ENCODE measurements around the gene TMC4.
A peak's percentile ranks its signal among the peaks of the same experiment; 100 is the strongest.
"Not testable (repeated sequence)": the region's sequence is repeated elsewhere in the genome, so short reads cannot be mapped to it uniquely, and the experiment has no call there.

TMC4 gene

DNA sequence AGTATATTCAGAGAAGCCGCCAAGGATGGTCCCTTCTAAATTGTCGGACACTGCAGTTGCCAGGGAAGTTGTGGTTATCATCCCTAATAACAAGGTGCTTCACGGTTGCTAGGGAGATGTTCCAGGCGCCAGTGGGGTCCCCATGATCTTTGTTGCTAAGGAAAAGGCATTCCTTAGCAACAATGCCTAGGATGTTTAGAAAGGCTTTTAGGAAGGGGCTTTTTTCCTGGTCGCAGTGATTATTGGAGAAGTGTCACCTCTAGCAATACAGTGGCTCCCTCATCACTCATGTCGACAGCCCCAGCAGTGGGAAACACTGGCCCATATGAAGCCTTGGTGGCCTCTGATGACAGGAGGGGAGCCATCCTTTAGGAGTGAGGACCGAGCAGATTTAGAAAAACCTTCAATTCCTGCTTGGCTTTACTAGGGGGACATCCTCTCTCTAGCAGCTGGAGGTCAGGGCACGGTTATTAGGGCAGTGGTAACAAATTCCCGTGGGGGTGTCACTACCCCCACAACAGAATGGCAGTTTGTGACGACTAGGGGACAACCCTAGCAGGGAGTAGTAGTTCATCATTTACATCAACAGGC is 6.4 kb upstream of the TMC4 start:
- DNase-seq (ENCODE audit: low spot score): no peak

DNA sequence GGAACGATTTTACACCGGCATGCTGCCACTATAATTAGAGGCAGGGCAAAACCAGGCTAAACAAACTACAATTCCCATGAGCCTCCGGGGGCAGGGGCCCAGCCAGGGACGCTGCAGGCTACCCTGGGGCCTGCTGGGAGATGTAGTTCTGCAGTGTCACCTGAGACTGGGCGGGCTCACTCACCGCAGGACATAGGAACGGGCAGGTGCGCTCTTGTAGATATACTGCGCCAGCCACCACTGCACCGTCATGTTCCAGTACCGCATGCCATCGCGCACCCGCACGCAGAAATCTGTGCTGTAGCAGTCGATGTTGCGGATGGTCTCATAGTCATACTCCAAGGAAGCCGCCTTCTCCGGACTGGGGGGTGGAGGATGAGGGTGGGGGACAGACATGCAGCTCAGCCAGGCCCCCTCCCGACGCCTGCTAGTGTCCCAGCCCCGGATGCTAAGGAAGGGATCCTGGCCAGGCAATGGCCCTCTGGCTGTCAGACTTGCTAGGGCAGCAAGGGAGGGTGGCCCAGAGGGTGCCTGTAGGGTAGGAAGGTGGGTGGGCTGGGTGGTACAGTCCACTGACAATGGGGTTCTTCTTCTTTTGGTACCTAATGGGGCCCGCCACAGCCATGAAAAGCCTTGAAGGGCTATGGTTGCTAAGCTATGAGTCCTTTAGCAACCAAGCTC is 5.8 kb upstream of the TMC4 start:
- no peak for DNase-seq (ENCODE audit: low spot score)

DNA sequence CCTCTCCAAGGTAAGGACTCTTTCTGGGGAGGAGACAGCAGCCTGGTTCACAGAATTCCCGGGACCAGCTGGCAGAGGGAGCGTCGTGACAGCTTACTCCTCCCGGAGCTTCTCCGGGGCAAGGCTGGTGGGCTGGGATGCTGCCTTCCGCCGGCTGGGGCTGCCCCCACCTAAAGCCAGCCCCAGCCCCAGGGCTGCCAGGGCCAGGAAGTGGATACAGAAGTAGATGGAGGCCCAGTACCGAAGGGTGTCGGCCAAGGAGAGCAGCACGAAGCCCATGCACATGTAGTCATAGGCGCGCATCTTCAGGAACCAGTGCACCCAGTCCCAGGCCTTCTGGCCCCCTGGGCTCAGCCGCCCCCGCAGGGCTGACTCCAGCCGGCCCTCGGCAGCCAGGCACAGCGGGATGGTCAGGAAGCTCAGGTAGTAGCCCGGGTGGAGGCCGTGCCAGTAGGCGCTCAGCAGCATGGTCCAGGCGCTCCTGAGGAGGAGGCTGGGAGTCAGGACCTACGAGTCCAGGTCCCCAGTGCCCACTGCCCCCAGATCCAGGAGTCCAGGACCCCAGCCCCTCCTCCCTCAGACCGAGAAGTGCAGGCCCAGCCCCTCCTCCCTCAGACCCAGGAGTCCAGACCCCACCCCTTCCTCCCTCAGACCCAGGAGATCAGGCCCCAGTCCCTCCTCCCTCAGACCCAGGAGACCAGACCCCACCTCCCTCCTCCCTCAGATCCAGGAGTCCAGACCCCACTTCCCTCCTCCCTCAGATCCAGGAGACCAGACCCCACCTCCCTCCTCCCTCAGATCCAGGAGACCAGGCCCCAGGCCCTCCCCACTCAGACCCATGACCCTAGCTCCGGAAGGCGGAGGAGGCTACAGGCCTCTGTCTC is 1.2 kb upstream of the TMC4 start:
- DNase-seq (ENCODE audit: low spot score): no peak

DNA sequence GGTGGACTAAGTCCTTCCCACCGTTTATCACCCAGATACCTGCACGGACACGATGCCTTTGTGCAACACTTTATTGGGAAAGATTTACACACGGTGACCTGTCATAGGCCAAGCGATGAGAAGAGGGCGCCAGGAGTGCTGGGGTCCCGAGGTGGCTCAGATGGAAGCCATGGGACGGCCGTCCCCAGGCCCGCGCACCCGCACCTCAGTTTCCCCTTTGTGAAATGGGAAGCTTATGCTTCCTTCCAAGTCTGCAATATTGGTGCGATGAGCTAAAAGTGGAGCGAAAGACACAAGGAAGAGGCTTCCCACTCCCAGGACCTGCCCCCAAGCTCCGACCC is 369 bp upstream of the TMC4 start:
- no peak for DNase-seq (ENCODE audit: low spot score)

DNA sequence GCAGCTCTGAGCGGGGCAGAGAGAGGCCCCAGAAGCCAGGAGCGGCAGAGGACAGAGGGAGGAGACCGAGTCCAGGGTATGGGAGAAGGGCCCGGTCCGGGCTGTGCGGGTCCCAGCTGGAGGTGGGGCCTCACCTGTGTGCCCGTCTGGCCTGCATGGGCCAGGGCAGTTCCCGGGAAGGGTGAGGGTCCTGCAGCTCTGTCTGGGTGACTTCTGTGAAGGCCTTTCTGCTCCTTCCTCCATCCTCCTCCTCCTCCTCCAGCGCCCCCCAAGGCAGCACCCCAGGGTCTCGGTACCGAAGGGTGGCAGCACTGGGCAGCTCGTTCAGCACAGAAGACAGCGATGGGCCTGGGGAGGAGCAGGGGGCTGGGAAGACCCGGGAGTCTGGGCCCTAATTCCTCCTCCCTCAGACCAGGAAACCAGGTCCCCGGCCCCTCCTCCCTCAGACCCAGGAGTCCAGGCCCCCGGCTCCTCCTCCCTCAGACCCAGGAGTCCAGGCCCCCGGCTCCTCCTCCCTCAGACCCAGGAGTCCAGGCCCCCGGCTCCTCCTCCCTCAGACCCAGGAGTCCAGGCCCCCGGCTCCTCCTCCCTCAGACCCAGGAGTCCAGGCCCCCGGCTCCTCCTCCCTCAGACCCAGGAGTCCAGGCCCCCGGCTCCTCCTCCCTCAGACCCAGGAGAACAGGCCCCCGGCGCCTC is 1.1 kb downstream of the TMC4 start:
- not testable (repeated sequence) for DNase-seq (ENCODE audit: low spot score)

DNA sequence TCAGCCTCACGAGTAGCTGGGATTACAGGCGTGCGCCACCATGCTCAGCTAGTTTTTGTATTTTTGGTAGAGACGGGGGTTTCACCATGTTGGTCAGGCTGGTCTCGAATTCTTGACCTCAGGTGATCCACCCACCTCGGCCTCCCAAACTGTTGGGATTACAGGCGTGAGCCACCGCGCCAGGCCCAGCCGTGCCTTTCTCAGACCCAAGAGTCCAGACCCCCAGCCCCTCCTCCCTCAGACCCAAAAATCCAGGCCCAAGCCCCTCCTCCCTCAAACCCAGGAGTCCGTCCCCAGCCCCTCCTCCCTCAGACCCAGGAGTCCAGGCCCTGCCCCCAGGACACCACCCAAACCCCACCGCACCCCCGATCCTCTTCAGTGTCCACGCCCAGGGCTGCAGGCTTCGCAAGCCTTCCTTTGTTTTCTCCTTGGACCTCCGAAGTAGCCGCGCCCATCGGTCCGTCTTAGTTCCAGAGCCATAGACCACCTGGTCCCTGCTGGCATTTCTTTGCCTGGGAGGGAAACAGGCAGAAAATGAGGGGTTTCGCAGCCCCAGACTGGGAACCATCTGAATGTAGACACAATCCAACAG is 3.7 kb downstream of the TMC4 start:
- no peak for DNase-seq (ENCODE audit: low spot score)

DNA sequence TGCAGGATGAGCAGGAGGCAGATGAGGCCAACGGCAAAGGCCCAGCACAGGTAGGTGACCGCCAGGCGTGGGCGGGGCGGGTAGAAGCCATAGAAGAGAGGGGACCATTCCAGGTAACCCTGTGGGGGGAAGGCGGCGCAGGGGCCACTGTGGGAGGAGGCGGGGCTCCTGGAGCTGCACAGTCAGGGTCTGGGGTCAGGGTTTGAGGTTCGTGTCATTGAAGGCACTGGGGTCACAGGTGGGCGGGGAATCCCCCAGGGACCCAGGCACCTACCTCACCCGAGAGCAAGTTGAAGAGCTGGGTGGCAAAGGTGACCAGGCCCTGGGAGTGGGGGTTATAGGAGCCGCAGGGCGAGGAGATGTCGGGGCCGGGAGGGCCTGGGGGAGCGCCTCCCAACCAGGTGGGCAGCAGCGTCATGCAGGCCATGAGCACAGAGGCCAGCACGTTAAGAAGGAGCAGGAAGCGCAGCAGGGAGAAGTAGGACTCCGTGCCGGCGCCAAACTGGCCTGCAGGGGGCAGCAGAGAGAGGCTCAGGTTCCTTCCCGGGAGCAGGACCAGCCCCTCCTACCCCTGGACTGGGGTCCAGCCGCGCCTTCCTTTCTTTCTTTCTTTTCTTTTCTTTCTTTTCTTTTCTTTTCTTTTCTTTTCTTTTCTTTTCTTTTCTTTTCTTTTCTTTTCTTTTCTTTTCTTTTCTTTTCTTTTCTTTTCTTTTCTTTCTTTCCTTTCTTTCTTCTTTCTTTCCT is 4.6 kb downstream of the TMC4 start:
- DNase-seq (ENCODE audit: low spot score): peak; percentile 91

DNA sequence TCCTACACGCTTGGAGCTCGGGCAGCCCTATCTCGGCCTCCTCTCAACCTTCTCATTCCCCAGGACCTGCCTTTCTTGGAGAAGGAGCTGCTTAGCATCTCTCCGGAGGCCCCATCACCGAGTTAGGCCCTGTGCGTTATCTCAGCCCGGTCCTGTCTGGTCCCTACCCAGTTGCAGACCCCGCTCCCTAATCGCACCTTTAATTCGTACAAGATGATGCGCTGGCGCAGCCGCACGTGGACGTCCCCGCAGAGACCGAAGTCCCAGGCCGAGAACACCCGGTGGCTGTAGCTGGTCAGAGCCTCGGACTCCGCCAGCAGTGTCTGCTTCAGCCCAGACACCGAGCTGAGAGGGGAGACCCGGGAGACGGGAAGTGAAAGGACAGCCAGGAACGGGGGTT is 7.7 kb downstream of the TMC4 start:
- no peak for DNase-seq (ENCODE audit: low spot score)

DNA sequence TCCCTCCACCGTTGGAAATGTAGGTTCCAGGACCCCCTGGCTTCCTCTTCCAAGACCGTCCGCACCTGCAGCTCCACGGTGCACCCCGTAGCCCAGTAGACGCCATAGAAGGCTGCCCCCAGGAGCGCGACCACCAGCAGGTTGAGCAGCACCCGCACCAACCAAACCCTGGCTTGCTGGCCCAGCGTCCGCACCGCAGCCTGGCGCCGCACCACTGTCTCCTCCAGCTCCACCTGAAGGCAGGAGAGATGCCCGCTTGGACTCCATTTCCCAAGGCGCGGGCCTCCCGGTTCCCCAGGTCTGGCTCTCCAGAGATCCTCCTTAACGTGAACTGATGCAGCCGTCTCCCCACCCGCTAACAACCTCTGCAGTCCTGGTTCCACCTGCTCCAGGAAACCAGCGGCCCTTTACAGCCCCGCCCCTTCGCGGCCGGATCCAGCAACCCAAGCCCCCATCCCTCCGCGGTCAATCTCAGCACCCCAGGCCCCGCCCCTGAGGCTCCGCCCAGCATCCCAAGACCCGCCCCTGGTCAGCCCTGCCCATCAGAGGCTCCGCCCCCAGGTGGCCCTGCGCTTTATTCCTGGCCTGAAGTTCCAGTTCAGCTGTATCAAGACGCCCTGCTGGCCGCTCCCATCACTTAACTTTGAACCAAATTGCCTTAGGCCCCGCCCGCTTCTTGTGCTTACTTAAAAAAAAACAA is 8.4 kb downstream of the TMC4 start:
- no peak for DNase-seq (ENCODE audit: low spot score)

DNA sequence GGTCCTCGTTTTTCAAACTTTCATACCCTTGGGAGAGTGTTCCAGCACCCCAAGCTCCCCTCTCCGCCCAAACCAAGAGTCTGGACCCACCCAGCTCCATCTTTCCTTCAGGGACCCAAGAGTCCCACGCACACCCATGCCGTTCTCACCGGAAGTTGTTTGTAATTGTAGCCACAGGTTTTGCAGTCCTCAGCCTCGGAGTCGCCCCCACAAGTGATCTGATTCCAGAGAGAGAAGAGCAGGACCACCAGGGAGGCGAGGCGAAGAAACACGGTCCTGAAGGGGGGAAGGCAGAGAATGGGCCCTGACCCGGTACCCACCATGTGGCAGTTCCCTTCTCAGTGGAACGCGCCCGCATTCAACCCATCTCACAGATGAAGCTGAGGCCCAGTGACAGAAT is 10.1 kb downstream of the TMC4 start:
- no peak for DNase-seq (ENCODE audit: low spot score)

DNA sequence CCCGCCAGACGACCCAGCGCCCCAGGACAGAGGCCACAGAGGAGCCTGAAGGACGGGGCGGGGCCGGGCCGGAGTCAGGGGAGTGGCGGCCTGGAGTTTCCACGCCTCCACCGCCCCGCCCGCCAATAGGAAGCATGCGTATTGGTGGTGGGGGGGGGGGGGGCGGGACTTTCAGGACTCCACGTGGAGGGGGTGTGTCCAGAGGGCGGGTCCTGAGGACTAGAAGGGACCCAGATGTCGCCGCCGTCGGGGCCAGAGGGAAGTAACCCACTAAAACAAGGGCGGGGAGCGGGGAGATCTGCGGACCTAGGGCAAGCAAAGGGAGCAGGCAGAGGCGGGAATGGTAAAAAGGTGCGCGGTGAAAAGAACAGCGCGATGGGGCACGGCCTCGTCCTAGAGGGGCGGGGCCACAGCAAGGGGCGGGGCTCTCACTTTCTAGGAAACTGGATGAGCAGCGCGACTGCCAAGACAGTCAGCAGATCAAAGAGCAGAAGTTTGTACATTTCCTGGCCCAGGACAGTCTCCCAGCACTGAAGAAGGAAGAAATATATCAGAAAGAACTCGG is 10.6 kb downstream of the TMC4 start:
- no peak for DNase-seq (ENCODE audit: low spot score)

DNA sequence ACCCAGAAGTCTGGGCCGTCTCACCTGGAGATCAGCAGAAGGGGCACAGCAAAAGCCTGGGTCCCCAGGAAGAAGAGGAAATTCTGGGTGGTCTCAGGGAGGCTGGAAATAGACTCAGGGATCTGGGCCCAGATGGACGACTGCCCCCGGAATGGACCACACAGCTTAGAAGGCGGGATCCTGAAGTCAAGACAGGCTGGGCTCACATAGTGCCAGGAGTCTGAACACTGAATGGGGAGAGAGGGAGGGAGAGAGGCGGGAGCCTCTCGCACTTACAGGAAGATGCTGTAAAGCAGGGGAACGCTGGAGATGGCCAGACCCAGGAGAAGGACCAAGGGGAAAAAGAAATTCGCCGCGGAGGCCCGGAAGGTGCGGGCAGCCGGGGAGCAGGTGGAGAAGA is 12.1 kb downstream of the TMC4 start:
- no peak for DNase-seq (ENCODE audit: low spot score)

DNA sequence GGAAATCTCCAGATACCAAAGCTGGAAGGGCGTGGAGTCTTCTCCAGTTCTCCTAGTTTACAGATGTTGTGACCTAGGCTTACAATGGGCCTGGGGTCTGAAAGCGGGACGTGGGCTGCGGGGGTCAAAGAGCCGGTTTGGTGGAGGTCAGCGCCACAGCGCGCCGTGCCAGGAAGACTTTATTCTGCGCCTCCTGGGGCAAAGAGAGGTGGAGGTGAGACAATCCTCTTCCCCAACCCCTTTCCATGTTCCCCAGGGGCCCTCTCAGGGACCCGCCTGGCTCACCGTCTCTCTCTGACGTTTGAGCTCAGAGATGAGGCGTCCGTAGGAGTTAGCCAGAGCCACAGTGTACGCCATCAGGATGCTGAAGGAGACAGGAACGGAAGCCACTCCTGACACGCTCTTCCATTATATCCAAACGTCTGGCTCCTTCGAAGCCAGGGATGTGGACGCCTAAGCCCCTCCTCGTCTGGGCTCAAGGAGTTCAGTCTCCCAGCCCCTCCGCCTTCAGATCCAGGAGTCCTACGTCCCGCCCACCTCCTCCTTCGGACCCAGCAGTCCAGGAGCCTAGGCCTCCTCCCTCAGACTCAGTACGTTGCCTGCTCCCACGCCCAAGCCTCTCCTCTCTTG is 12.7 kb downstream of the TMC4 start:
- no peak for DNase-seq (ENCODE audit: low spot score)

DNA sequence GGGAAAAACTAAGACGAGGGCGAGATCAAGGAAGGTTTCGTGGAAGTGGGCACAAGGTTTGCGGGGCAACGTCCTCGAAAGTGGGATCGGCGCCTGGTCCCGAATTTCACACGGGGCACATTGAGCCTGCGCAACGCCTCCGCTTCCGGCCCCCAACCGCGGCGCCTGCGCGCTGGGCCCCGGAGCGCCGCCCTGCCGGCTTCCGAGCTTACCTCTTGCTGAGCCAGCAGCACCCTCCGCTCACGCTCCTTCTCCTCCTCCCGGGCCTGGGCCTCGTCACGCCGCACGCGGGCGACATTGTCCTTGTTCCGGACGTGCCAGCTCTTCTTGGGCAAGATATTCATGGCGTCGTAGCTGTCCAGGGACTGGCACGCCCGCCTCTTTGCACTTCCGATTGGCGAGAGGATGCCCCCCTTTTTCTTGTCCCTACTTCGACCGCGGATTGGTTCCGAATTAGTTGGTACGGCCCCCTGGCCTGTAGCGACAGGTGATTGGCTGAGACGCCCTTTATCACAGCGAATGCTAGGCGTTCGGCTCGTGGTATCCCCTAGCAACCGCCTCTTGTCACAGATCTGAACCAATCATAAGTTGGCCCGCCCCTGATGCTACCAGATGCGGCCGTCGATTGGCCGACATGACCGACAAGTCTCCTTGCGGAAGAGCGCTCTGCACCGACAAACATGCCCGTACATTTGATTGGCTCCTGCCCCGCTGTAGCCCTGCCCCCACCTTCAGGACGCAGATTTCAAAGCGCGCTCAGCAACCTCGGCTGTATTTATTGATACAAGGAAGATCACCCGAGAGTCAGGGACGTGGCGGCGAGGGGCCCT is 13.4 kb downstream of the TMC4 start, which contains the start of gene LENG1:
Gene LENG1, minus strand, starts transcription at position 370 of the 830 bp plus-strand sequence. Its CDS starts 26 bp downstream, at position 344.
- DNase-seq (ENCODE audit: low spot score): peak; percentile 100

DNA sequence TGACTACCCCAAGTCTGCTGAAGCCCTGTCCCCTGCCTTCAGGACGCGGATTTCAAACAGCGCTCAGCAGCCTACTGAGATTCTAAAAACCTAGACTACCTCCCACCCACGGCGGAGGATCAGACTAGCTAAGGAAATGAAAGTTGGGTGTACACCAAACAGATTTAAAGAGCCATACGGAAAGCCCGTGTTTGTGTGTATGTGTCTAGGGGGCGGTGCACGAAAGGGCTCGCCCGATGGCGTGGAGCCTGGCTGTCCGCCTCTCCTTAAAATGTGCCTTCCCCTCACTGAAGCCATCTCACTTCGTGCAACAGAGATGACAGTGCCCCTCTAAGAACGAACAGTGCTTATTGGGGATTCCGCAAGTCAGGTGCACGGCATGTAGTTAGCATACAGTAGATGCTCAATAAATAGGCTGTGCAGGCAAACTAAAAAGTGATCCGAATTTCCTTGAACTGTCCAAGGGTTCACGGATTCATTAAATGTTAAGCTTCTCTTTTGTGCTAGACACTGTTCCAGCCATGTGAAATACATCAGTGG is 14.1 kb downstream of the TMC4 start:
- DNase-seq (ENCODE audit: low spot score): no peak

DNA sequence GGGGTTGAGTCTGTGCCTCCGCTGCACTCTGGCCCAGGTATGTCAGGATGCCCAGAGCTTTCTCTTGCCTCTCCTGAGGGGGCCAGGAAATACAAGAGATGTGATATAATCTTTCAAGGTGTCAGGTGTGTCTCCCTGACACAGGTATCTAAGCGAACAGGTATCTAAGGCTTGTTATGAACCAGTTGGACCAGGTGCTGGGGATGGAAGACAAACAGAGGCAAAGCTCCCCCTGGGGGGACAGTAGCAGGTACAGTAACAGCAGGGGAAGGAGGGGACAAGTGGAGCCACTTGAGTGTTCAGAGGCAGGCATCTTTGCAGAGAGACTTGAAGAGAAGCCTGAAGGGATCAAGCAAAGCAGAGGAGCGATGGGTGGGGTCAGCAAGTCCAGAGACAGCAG is 16.0 kb downstream of the TMC4 start:
- DNase-seq (ENCODE audit: low spot score): no peak

DNA sequence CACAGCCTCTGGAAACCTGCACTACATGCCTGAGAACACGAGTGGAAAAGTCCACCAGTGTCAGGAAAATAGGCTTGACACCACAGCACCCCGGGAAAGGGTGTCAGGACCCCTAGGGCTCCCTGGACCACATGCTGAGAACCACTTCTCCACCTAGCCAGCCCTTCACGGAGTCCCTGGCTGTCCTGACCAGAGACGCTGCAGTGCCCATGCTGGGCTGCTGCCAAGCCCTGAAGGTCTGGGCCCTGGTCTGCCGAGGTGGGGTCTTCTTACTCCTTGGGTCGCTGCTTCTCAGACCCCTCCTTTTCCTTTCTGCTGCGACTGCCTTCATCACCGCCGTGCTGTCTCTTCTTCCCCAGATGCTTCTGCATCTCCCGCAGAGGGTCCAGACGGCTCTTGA is 16.5 kb downstream of the TMC4 start:
- no peak for DNase-seq (ENCODE audit: low spot score)

DNA sequence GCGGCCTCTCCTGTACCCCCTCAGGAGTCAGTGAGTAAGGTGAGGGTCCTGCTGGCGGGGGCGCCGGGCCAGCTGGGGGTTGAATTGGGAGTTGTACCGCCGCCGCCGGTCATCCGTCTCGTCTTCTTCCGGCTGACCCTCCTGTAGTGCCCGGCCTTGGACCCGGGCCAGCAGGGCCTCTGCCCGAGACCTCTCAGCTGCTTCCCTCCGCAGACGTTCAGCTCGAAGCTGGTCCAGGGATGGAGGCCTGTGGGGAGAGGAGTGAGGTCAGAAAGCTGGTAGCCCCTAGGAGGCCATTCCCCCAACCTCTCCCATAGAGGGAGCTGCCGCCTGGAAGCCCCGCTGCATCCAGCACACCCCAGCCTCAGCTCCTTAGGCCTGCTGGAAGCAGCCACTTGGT is 17.3 kb downstream of the TMC4 start:
- DNase-seq (ENCODE audit: low spot score): no peak
